ENCODE measurements around the gene PPIL1. TPM values are rescaled to one million over a fixed set of nuclear protein-coding genes. Genes with fewer than 3 reads are reported as not detected.

PPIL1 gene
- total and polyA plus RNA-seq, 2 experiments from 2014 or later, result 37.0 to 133 TPM

DNA sequence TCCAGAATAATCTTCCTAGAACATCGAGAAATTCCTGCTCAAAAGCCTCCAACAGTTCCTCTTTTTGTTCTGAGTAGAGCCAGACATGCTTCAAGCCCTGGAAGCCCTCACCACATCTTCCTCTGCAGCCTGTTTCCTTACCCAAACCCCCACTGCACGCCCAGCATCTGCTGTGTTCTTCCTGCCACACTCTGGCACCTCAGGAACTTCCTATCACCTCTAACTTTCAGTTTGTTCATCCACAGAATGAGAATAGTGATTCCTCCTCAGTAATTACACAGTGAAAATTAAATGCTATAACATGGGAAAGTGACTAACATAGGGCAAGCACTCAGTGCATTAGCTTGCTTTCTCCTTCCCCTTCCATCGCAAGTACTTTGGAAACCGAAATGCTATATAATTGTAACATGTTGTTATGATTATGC lies 37.4 kb upstream of the PPIL1 start:
- Histone ChIP-seq H3K36me3 (peaks cover 7% of the 10 kb centered on the region), H3K27me3 (no peaks in the 10 kb centered on the region), H3K27ac (no peak overlapping the region), H3K4me3 (no peak overlapping the region), H3K9me3 (ENCODE audit: low read depth) (no peaks in the 10 kb centered on the region), H3K4me1 (ENCODE audit: low read depth) (no peaks in the 10 kb centered on the region)
- no peak for DNase-seq (ENCODE audit: low read depth in 1 of 2, low spot score in 1 of 2)
- TF ChIP-seq, protein P1, sequence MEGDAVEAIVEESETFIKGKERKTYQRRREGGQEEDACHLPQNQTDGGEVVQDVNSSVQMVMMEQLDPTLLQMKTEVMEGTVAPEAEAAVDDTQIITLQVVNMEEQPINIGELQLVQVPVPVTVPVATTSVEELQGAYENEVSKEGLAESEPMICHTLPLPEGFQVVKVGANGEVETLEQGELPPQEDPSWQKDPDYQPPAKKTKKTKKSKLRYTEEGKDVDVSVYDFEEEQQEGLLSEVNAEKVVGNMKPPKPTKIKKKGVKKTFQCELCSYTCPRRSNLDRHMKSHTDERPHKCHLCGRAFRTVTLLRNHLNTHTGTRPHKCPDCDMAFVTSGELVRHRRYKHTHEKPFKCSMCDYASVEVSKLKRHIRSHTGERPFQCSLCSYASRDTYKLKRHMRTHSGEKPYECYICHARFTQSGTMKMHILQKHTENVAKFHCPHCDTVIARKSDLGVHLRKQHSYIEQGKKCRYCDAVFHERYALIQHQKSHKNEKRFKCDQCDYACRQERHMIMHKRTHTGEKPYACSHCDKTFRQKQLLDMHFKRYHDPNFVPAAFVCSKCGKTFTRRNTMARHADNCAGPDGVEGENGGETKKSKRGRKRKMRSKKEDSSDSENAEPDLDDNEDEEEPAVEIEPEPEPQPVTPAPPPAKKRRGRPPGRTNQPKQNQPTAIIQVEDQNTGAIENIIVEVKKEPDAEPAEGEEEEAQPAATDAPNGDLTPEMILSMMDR (IDR thresholded peaks at IDR 0.05; ENCODE audit: low read depth, low read length), result no peak

DNA sequence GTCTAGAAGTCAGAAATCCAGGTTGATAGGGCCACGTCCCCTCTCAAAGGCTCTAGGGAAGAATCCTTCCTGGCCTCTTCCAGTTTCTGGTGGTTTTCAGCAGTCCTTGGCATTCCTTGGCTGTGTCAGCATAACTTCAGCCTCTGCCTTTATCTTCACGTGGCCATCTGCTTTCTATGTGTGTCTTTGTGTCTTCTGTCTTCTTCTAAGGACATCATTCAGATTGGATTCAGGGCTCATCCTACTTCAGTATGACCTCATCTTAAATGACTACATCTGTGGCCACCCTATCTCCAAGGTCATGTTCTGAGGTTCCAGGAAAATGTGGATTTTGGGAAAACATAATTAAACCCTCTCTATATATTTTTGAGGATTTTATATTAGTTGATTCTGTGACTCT lies 34.1 kb upstream of the PPIL1 start:
- H3K4me1 ChIP-seq (ENCODE audit: low read depth), result no peaks in the 10 kb centered on the region
- no peak for DNase-seq (ENCODE audit: low read depth in 1 of 2, low spot score in 1 of 2)
- TF ChIP-seq, protein P1 (IDR thresholded peaks at IDR 0.05; ENCODE audit: low read depth, low read length), result no peak
- no peaks in the 10 kb centered on the region for H3K9me3 ChIP-seq (ENCODE audit: low read depth)
- no peak overlapping the region for H3K4me3 ChIP-seq
- no peaks in the 10 kb centered on the region for H3K27me3 ChIP-seq
- peaks cover 4% of the 10 kb centered on the region for H3K36me3 ChIP-seq
- H3K27ac ChIP-seq, result no peak overlapping the region

DNA sequence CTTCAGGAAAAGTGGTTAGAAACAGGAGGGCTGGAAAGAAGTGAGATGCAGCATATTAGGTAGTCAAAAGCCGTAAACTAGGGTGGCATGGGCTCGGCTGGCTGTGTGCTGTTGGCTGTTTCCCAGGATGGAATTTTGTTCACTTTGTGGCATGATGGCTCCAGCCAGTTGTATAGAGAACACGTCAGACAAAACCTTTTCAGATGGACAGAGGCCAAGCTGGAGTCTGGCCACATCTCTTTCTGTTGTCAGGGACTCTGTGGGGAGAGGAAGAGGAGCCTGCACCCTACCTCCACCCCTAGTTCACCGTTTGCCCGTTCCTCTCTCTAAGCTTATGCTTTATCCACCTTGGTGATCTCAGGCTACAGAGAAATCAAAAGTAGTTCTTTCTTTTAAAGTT lies 33.2 kb upstream of the PPIL1 start:
- TF ChIP-seq, protein P1 (IDR thresholded peaks at IDR 0.05; ENCODE audit: low read depth, low read length), result no peak
- Histone ChIP-seq H3K4me1 (ENCODE audit: low read depth) (no peaks in the 10 kb centered on the region), H3K9me3 (ENCODE audit: low read depth) (no peaks in the 10 kb centered on the region), H3K36me3 (peaks cover 7% of the 10 kb centered on the region), H3K27ac (no peak overlapping the region), H3K27me3 (no peaks in the 10 kb centered on the region), H3K4me3 (no peak overlapping the region)
- peak in 1 of 2 donors; percentile 41 for DNase-seq (ENCODE audit: low read depth in 1 of 2, low spot score in 1 of 2)

DNA sequence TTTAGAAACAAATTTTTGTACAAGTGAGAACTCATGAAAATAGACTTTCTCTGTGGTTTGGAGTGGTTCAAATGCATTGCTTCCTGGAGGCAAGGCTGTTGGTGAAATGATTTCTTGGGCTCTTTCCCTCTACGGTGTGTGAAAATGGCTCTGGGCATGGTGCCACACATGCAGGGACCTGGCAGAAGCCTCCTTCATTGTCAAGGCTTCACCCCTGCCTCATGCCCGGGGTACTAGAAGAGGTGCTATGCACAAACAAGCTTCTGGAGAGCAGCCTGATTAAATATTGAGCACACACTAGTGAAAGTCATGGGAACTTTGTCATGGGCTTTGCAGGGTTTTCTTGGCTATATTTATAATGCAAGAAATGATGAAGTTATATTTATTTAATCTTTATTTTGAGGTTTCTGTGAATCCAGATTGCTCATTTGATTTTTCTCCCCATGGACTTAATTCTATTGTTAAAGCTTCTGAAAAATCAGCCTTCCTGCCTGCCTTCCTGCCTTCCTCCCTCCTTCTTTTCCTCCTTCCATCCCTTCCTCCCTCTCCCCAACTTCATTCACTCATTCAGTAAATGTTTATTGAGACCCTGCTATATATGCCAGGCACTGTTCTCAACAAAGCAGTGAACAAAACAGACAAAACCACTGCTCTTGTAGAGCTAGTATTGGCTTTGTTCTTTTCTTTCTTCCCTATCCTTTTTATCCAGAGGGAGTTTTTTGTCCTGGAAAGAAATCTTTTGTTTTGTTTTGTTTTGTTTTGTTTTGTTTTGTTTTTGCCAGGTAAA lies 32.1 kb upstream of the PPIL1 start:
- TF ChIP-seq, protein P1 (IDR thresholded peaks at IDR 0.05; ENCODE audit: low read depth, low read length), result no peak
- DNase-seq (ENCODE audit: low read depth in 1 of 2, low spot score in 1 of 2), result no peak
- no peaks in the 10 kb centered on the region for H3K4me1 ChIP-seq (ENCODE audit: low read depth)
- peaks cover 17% of the 10 kb centered on the region for H3K36me3 ChIP-seq
- no peaks in the 10 kb centered on the region for H3K9me3 ChIP-seq (ENCODE audit: low read depth)
- H3K27ac ChIP-seq, result no peak overlapping the region
- no peaks in the 10 kb centered on the region for H3K27me3 ChIP-seq
- H3K4me3 ChIP-seq, result no peak overlapping the region

DNA sequence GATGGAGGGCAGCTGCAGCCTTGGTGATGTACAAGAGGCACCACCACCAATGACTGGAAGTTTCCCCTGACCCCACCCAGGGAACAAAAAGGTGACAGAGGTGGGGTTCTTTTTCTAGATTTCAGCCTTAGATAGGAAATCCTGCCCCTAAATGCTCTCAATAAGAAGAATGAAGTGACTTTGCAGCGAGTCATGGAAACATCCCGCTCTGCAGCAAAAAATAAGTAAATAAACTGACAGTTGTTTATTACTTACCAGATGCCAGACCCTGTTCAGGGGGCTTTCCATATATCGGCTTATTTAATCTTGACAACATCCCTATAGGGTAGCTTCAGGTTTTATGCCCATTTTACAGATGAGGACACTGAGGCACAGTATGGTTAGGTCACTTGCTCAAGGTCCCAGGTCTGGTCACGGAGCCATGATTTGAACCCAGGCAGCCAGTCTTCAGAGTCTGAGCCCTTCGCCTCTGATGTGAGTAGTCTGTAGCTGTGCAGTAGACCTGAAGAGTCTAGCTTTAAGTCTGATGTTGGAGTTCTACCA lies 30.3 kb upstream of the PPIL1 start:
- Histone ChIP-seq H3K4me1 (ENCODE audit: low read depth) (no peaks in the 10 kb centered on the region), H3K27ac (no peak overlapping the region), H3K27me3 (no peaks in the 10 kb centered on the region), H3K9me3 (ENCODE audit: low read depth) (no peaks in the 10 kb centered on the region), H3K4me3 (no peak overlapping the region), H3K36me3 (peaks cover 22% of the 10 kb centered on the region)
- TF ChIP-seq, protein P1 (IDR thresholded peaks at IDR 0.05; ENCODE audit: low read depth, low read length), result no peak
- no peak for DNase-seq (ENCODE audit: low read depth in 1 of 2, low spot score in 1 of 2)

Data from cardiac muscle cell (in vitro differentiated cells and primary cell).